ENCODE results near the gene FUCA1. TPM values are rescaled to one million over a fixed set of nuclear protein-coding genes. Genes with fewer than 3 reads are reported as not detected.

FUCA1 gene
- total RNA-seq, 1 experiment from 2014 or later: 14.3 TPM

GRCh38 chr1:23905461-23906025 lies 37.5 kb upstream of the FUCA1 start:
- Histone ChIP-seq H3K27ac (ENCODE audit: low read length) (no peak overlapping the region), H3K4me3 (ENCODE audit: low read depth in 2 of 2, low read length in 2 of 2) (no peak overlapping the region), H3K4me1 (ENCODE audit: control insufficient read depth, insufficient read depth, low read length) (no peaks in the 10 kb centered on the region), H3K36me3 (ENCODE audit: control insufficient read depth, insufficient read depth, low read length) (no peaks in the 10 kb centered on the region), H3K9me3 (ENCODE audit: control insufficient read depth, insufficient read depth, low read depth, low read length) (no peaks in the 10 kb centered on the region), H3K27me3 (ENCODE audit: control insufficient read depth, insufficient read depth, low read length) (peaks cover 6% of the 10 kb centered on the region)
- DNase-seq (ENCODE audit: low read depth, low spot score) (no peak), ATAC-seq (no peak)
- intact Hi-C loops (cut with micrococcal nuclease; ENCODE audit: unreplicated experiment) (no loop called here), in situ Hi-C loops (cut with HindIII; ENCODE audit: low pct_unique_long_range_greater_than_20kb, low sequenced_read_pairs) (no loop called here)
- TF ChIP-seq POLR2AphosphoS5 (IDR thresholded peaks at IDR 0.05; ENCODE audit: low read depth, low read length) (no peak), SIN3A (IDR thresholded peaks at IDR 0.05; ENCODE audit: borderline replicate concordance, insufficient read depth, low read depth, low read length) (no peak), TCF7L2 (IDR thresholded peaks at IDR 0.05; ENCODE audit: low read depth, low read length) (no peak)
- TF ChIP-seq, protein P1, sequence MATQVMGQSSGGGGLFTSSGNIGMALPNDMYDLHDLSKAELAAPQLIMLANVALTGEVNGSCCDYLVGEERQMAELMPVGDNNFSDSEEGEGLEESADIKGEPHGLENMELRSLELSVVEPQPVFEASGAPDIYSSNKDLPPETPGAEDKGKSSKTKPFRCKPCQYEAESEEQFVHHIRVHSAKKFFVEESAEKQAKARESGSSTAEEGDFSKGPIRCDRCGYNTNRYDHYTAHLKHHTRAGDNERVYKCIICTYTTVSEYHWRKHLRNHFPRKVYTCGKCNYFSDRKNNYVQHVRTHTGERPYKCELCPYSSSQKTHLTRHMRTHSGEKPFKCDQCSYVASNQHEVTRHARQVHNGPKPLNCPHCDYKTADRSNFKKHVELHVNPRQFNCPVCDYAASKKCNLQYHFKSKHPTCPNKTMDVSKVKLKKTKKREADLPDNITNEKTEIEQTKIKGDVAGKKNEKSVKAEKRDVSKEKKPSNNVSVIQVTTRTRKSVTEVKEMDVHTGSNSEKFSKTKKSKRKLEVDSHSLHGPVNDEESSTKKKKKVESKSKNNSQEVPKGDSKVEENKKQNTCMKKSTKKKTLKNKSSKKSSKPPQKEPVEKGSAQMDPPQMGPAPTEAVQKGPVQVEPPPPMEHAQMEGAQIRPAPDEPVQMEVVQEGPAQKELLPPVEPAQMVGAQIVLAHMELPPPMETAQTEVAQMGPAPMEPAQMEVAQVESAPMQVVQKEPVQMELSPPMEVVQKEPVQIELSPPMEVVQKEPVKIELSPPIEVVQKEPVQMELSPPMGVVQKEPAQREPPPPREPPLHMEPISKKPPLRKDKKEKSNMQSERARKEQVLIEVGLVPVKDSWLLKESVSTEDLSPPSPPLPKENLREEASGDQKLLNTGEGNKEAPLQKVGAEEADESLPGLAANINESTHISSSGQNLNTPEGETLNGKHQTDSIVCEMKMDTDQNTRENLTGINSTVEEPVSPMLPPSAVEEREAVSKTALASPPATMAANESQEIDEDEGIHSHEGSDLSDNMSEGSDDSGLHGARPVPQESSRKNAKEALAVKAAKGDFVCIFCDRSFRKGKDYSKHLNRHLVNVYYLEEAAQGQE (IDR thresholded peaks at IDR 0.05; ENCODE audit: insufficient read depth in 1 of 2, low read depth in 2 of 2, low read length in 1 of 2): no peak
- TF ChIP-seq, protein P2, sequence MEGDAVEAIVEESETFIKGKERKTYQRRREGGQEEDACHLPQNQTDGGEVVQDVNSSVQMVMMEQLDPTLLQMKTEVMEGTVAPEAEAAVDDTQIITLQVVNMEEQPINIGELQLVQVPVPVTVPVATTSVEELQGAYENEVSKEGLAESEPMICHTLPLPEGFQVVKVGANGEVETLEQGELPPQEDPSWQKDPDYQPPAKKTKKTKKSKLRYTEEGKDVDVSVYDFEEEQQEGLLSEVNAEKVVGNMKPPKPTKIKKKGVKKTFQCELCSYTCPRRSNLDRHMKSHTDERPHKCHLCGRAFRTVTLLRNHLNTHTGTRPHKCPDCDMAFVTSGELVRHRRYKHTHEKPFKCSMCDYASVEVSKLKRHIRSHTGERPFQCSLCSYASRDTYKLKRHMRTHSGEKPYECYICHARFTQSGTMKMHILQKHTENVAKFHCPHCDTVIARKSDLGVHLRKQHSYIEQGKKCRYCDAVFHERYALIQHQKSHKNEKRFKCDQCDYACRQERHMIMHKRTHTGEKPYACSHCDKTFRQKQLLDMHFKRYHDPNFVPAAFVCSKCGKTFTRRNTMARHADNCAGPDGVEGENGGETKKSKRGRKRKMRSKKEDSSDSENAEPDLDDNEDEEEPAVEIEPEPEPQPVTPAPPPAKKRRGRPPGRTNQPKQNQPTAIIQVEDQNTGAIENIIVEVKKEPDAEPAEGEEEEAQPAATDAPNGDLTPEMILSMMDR (IDR thresholded peaks at IDR 0.05): no peak
- BruUV-seq (replicated peaks): no TSS peak
- POLR2A ChIA-PET: no interaction called here
- CTCF ChIA-PET: no interaction called here

- Histone ChIP-seq H3K9me3 (ENCODE audit: control insufficient read depth, insufficient read depth, low read depth, low read length) (no peaks in the 10 kb centered on the region), H3K27me3 (ENCODE audit: control insufficient read depth, insufficient read depth, low read length) (peaks cover 6% of the 10 kb centered on the region), H3K36me3 (ENCODE audit: control insufficient read depth, insufficient read depth, low read length) (no peaks in the 10 kb centered on the region), H3K27ac (ENCODE audit: low read length) (no peak overlapping the region), H3K4me3 (ENCODE audit: low read depth in 2 of 2, low read length in 2 of 2) (no peak overlapping the region), H3K4me1 (ENCODE audit: control insufficient read depth, insufficient read depth, low read length) (no peaks in the 10 kb centered on the region)
- no peak for TF ChIP-seq POLR2AphosphoS5 (IDR thresholded peaks at IDR 0.05; ENCODE audit: low read depth, low read length)
- TF ChIP-seq, protein P1 (IDR thresholded peaks at IDR 0.05; ENCODE audit: insufficient read depth in 1 of 2, low read depth in 2 of 2, low read length in 1 of 2): no peak
- no peak for TF ChIP-seq TCF7L2 (IDR thresholded peaks at IDR 0.05; ENCODE audit: low read depth, low read length)
- TF ChIP-seq, protein P2 (IDR thresholded peaks at IDR 0.05): no peak
- TF ChIP-seq SIN3A (IDR thresholded peaks at IDR 0.05; ENCODE audit: borderline replicate concordance, insufficient read depth, low read depth, low read length): no peak
- CTCF ChIA-PET: no interaction called here
- intact Hi-C loops (cut with micrococcal nuclease; ENCODE audit: unreplicated experiment): no loop called here
- DNase-seq (ENCODE audit: low read depth, low spot score) (no peak), ATAC-seq (no peak)
- in situ Hi-C loops (cut with HindIII; ENCODE audit: low pct_unique_long_range_greater_than_20kb, low sequenced_read_pairs): no loop called here
- POLR2A ChIA-PET: no interaction called here
- no TSS peak for BruUV-seq (replicated peaks)
Measured at GRCh38 chr1:23904748-23905357, 36.8 kb upstream of the FUCA1 start.
